ENCODE data around the gene PERM1.
"Not testable (repeated sequence)": the region's sequence is repeated elsewhere in the genome, so short reads cannot be mapped to it uniquely, and the experiment has no call there.

GRCh38 chr1:946811-947210 lies 35.1 kb downstream of the PERM1 start:
- TF ChIP-seq YY1 (IDR thresholded peaks at IDR 0.05; ENCODE audit: insufficient read depth, insufficient read length); ZNF274 (IDR thresholded peaks at IDR 0.05; ENCODE audit: low read depth, low read length); SUZ12 (IDR thresholded peaks at IDR 0.05; ENCODE audit: extremely low read depth, insufficient read depth, insufficient read length): not testable (repeated sequence)
